ENCODE results near the gene PSENEN.

- no peak for TF ChIP-seq CTCF (IDR thresholded peaks at IDR 0.05)
- no peak for TF ChIP-seq POLR2A (IDR thresholded peaks at IDR 0.05)
Observed at GRCh38 chr19:35787227-35787799, 41.9 kb downstream of the PSENEN start.

All from Peyer's patch (tissue), 4 donors.